CD4-positive, alpha-beta memory T cell (primary cell): Measurements from ENCODE around the gene C20orf96. TPM values are rescaled to one million over a fixed set of nuclear protein-coding genes. Genes with fewer than 3 reads are reported as not detected.
"Not testable (repeated sequence)": the region's sequence is repeated elsewhere in the genome, so short reads cannot be mapped to it uniquely, and the experiment has no call there.

ENCODE experiments used
- CTCF ChIA-PET: fragments of 350-600 bp; sonication (Branson Sonifier 250); formaldehyde crosslinking; loops from one replicate; lab custom pipeline; 2021; ENCODE audit warnings: inconsistent platforms; ENCODE audit not compliant: partially characterized antibody; lab: Charles Lee
- POLR2A ChIA-PET: fragments of 350-600 bp; sonication (Branson Sonifier 250); formaldehyde crosslinking; loops from one replicate; lab custom pipeline; 2021; ENCODE audit not compliant: partially characterized antibody; lab: Charles Lee
- DNase-seq, 5 donors: peaks; one replicate each; pipeline versions ENCODE4 v3.0.0 to v3.0.0-alpha.2; 2020 to 2022; ENCODE audit warnings: mixed read lengths in 1 of 5
- H3K27ac ChIP-seq: one replicate; pipeline ENCODE4 v1.7.0; 2013; ENCODE audit warnings: low read depth, low read length
- H3K27me3 ChIP-seq: 2 replicates; pipeline ENCODE4 v1.7.0; 2013; ENCODE audit warnings: mild to moderate bottlenecking, low read length, moderate library complexity; ENCODE audit not compliant: insufficient read depth
- H3K36me3 ChIP-seq: 2 replicates; pipeline ENCODE4 v1.7.0; 2013; ENCODE audit warnings: mild to moderate bottlenecking, low read length, moderate library complexity; ENCODE audit not compliant: insufficient read depth
- H3K4me1 ChIP-seq: 2 replicates; pipeline ENCODE4 v1.7.0; 2013; ENCODE audit warnings: mild to moderate bottlenecking, low read length, moderate library complexity; ENCODE audit not compliant: insufficient read depth
- H3K4me3 ChIP-seq, 2 donors: one replicate each; pipeline ENCODE4 v1.7.0; 2013; ENCODE audit warnings: low read length in 2 of 2, mild to moderate bottlenecking in 1 of 2
- H3K9me3 ChIP-seq, 2 donors: one replicate each; pipeline ENCODE4 v1.7.0; 2013; ENCODE audit warnings: low read length in 2 of 2, control low read depth in 1 of 2; ENCODE audit not compliant: control insufficient read depth in 1 of 2
- H3K27ac Mint-ChIP-seq, 7 donors: one replicate each; pipeline ENCODE4 v1.8.0; 2020 to 2021; ENCODE audit warnings: mixed read lengths in 7 of 7, mild to moderate bottlenecking in 6 of 7, inconsistent platforms in 3 of 7, moderate library complexity in 3 of 7
- H3K27me3 Mint-ChIP-seq, 2 donors: one replicate each; pipeline ENCODE4 v1.8.0; 2020 to 2021; ENCODE audit warnings: mixed read lengths in 2 of 2
- H3K36me3 Mint-ChIP-seq, 2 donors: one replicate each; pipeline ENCODE4 v1.8.0; 2020 to 2021; ENCODE audit warnings: mixed read lengths in 2 of 2, inconsistent platforms in 1 of 2, mild to moderate bottlenecking in 1 of 2
- H3K4me1 Mint-ChIP-seq, 4 donors: one replicate each; pipeline ENCODE4 v1.8.0; 2020 to 2021; ENCODE audit warnings: mixed read lengths in 4 of 4, mild to moderate bottlenecking in 1 of 4
- H3K4me3 Mint-ChIP-seq, 8 donors: one replicate each; pipeline ENCODE4 v1.8.0; 2020 to 2021; ENCODE audit warnings: mixed read lengths in 8 of 8, mild to moderate bottlenecking in 7 of 8, moderate library complexity in 6 of 8, inconsistent platforms in 3 of 8
- H3K9me3 Mint-ChIP-seq, 8 donors: one replicate each; pipeline ENCODE4 v1.8.0; 2020 to 2021; ENCODE audit warnings: mixed read lengths in 8 of 8, mild to moderate bottlenecking in 5 of 8, inconsistent platforms in 3 of 8, moderate library complexity in 1 of 8
- intact Hi-C: fragments of 100-400 bp; cut with micrococcal nuclease; formaldehyde crosslinking; loops from one replicate; pipeline ENCODE4 v1.15.1; 2023
- polyA plus RNA-seq, 2 donors: library from polyadenylated mRNA; unstranded; fragments of 300-500 nt; fragmentation: Illumina TruSeq; gene quantifications; one replicate each; pipeline ENCODE4 v1.2.3, GENCODE V29; 2021
- total RNA-seq, 2 experiments: library from RNA; stranded (reverse); gene quantifications; one replicate each; pipeline ENCODE4 v1.2.3, GENCODE V29; 2021

C20orf96 gene
- total and polyA plus RNA-seq, 4 experiments from 2014 or later = 0.25 to 2.5 (median 1.1) TPM

- H3K27ac ChIP-seq = no peak overlapping the region
- no peaks in the 10 kb centered on the region for H3K9me3 ChIP-seq
- no peak for DNase-seq
- peak overlapping the region in 1 of 7 donors; percentile 28 for H3K27ac Mint-ChIP-seq
- H3K4me1 Mint-ChIP-seq = peaks cover 0 to 14% (median 8%) of the 10 kb centered on the region in 4 donors
- H3K4me3 ChIP-seq = no peak overlapping the region
- POLR2A ChIA-PET = interaction anchor here (0.7 to 1.0 kb wide), 2 partner anchors 10 to 71 kb away, joined by 3 to 6 read pairs; no protein-coding TSS in a partner anchor
- H3K27me3 Mint-ChIP-seq = peaks cover 0 to 15% of the 10 kb centered on the region in 2 donors
- H3K27me3 ChIP-seq = no peaks in the 10 kb centered on the region
- H3K4me1 ChIP-seq = no peaks in the 10 kb centered on the region
- no peaks in the 10 kb centered on the region for H3K36me3 ChIP-seq
- H3K9me3 Mint-ChIP-seq = no peaks in the 10 kb centered on the region
- intact Hi-C loops = no loop called here
- H3K4me3 Mint-ChIP-seq = no peak overlapping the region
- H3K36me3 Mint-ChIP-seq = no peaks in the 10 kb centered on the region
- CTCF ChIA-PET = interaction anchor here (0.7 to 3.1 kb wide), 6 partner anchors 8 to 71 kb away, joined by 3 to 35 read pairs (median 3); no protein-coding TSS in a partner anchor
Observed at GRCh38 chr20:258963-259362, 31.6 kb downstream of the C20orf96 start.

GRCh38 chr20:258269-258858, 32.2 kb downstream of the C20orf96 start:
- DNase-seq = no peak
- no peak overlapping the region for H3K27ac ChIP-seq
- no peaks in the 10 kb centered on the region for H3K9me3 ChIP-seq
- CTCF ChIA-PET = interaction anchor here (0.7 to 3.1 kb wide), 6 partner anchors 8 to 72 kb away, joined by 3 to 35 read pairs (median 4); no protein-coding TSS in a partner anchor
- Mint-ChIP-seq H3K27me3 (peaks cover 0 to 15% of the 10 kb centered on the region in 2 donors), H3K4me1 (peaks cover 0 to 14% (median 8%) of the 10 kb centered on the region in 4 donors), H3K9me3 (no peaks in the 10 kb centered on the region), H3K27ac (no peak overlapping the region), H3K36me3 (no peaks in the 10 kb centered on the region), H3K4me3 (peak overlapping the region in 1 of 8 donors; percentile 21)
- intact Hi-C loops = no loop called here
- H3K36me3 ChIP-seq = no peaks in the 10 kb centered on the region
- no peaks in the 10 kb centered on the region for H3K4me1 ChIP-seq
- H3K4me3 ChIP-seq = no peak overlapping the region
- POLR2A ChIA-PET = interaction anchor here (0.9 to 1.0 kb wide), 2 partner anchors 8 to 72 kb away, joined by 3 read pairs; no protein-coding TSS in a partner anchor
- no peaks in the 10 kb centered on the region for H3K27me3 ChIP-seq

- no peak for DNase-seq
- H3K36me3 ChIP-seq = no peaks in the 10 kb centered on the region
- Mint-ChIP-seq H3K36me3 (no peaks in the 10 kb centered on the region), H3K27me3 (peaks cover 0 to 9% of the 10 kb centered on the region in 2 donors), H3K27ac (peak within 1 kb of the TSS in 1 of 7 donors; percentile 25), H3K9me3 (no peaks in the 10 kb centered on the region), H3K4me3 (peak within 1 kb of the TSS in 1 of 8 donors; percentile 21), H3K4me1 (peaks cover 0 to 14% (median 8%) of the 10 kb centered on the region in 4 donors)
- no peak within 1 kb of the TSS for H3K4me3 ChIP-seq
- ChIA-PET CTCF (interaction anchor here (2.7 to 3.1 kb wide), 2 partner anchors 10 to 73 kb away, joined by 26 to 35 read pairs; no protein-coding TSS in a partner anchor), POLR2A (interaction anchor here (0.9 kb wide), 1 partner anchor 9 kb away, joined by 3 read pairs; no protein-coding TSS in a partner anchor)
- H3K27me3 ChIP-seq = no peaks in the 10 kb centered on the region
- H3K27ac ChIP-seq = no peak within 1 kb of the TSS
- H3K4me1 ChIP-seq = no peaks in the 10 kb centered on the region
- intact Hi-C loops = no loop called here
- no peaks in the 10 kb centered on the region for H3K9me3 ChIP-seq
Observed at GRCh38 chr20:257419-257818, 33.1 kb downstream of the C20orf96 start, which contains the start of gene DEFB132. Gene DEFB132 (plus strand): TSS chr20:257724. CDS start chr20:257779, 55 bp downstream.

GRCh38 chr20:253447-253846, 37.1 kb downstream of the C20orf96 start:
- H3K27me3 Mint-ChIP-seq, H3K4me3 Mint-ChIP-seq, H3K4me1 ChIP-seq, H3K36me3 Mint-ChIP-seq, DNase-seq, H3K9me3 Mint-ChIP-seq, H3K9me3 ChIP-seq, H3K36me3 ChIP-seq, H3K27ac ChIP-seq, POLR2A ChIA-PET, H3K4me3 ChIP-seq, H3K27me3 ChIP-seq, intact Hi-C loops: not testable (repeated sequence)
- Mint-ChIP-seq H3K4me1 (peaks cover 6 to 14% (median 10%) of the 10 kb centered on the region in 4 donors), H3K27ac (peak overlapping the region in 1 of 7 donors; percentile 74)
- CTCF ChIA-PET = interaction anchor here (1.4 kb wide), 1 partner anchor 13 kb away, joined by 3 read pairs; no protein-coding TSS in a partner anchor

DNA sequence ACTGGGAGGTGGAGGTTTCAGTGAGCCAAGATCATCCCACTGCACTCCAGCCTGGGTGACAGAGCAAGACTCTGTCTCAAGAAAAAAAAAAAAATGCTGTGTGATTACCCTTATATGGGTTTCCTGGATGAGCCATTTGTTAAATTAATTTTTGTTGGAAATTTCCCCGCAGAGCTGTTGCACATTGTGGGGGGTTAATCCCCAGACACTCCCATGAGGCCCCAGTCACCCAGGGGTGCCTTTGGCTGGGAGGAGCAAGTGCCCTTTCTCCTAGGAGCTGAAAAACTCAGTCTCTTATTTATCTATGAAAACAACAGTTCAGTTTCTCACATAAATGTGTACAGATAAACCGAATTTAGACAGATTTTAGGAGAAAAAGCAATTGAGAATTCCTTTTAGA, 37.7 kb downstream of the C20orf96 start:
- Mint-ChIP-seq H3K4me3 (no peak overlapping the region), H3K36me3 (no peaks in the 10 kb centered on the region), H3K27me3 (no peaks in the 10 kb centered on the region), H3K9me3 (no peaks in the 10 kb centered on the region), H3K27ac (no peak overlapping the region), H3K4me1 (peaks cover 6 to 9% (median 8%) of the 10 kb centered on the region in 4 donors)
- Histone ChIP-seq H3K36me3 (no peaks in the 10 kb centered on the region), H3K9me3 (no peaks in the 10 kb centered on the region), H3K27me3 (no peaks in the 10 kb centered on the region), H3K27ac (no peak overlapping the region), H3K4me1 (no peaks in the 10 kb centered on the region), H3K4me3 (no peak overlapping the region)
- CTCF ChIA-PET = interaction anchor here (1.1 to 1.4 kb wide), 2 partner anchors 13 to 78 kb away, joined by 3 read pairs; no protein-coding TSS in a partner anchor
- intact Hi-C loops = no loop called here
- DNase-seq = no peak
- POLR2A ChIA-PET = no interaction called here

DNA sequence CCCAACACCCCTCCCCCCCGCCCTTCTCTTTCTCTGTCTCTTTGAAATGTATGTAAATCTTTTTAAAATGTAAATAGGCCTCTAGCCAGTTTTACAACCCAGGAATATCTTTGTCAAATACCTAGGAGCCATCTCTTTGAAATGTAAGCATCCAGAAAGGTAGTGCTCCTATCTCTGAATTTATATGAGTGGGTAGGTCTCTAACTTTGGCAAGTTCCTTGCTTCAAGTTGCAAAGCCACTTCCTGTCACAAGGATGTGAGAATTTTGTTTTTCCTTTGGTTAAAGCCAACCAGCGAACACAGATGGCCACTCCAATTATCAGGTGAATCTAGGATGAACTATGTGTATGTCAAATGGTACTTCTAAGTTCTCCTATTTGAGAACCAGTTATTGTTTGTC, 39.2 kb downstream of the C20orf96 start:
- POLR2A ChIA-PET = no interaction called here
- Mint-ChIP-seq H3K27me3 (no peaks in the 10 kb centered on the region), H3K36me3 (no peaks in the 10 kb centered on the region), H3K4me1 (peaks cover 6 to 9% (median 8%) of the 10 kb centered on the region in 4 donors), H3K27ac (peak overlapping the region in 1 of 7 donors; percentile 7), H3K4me3 (no peak overlapping the region), H3K9me3 (peaks cover 0 to 2% (median 0%) of the 10 kb centered on the region in 8 donors)
- Histone ChIP-seq H3K36me3 (no peaks in the 10 kb centered on the region), H3K9me3 (no peaks in the 10 kb centered on the region), H3K4me3 (no peak overlapping the region), H3K4me1 (no peaks in the 10 kb centered on the region), H3K27me3 (no peaks in the 10 kb centered on the region), H3K27ac (no peak overlapping the region)
- CTCF ChIA-PET = no interaction called here
- intact Hi-C loops = no loop called here
- no peak for DNase-seq

DNA sequence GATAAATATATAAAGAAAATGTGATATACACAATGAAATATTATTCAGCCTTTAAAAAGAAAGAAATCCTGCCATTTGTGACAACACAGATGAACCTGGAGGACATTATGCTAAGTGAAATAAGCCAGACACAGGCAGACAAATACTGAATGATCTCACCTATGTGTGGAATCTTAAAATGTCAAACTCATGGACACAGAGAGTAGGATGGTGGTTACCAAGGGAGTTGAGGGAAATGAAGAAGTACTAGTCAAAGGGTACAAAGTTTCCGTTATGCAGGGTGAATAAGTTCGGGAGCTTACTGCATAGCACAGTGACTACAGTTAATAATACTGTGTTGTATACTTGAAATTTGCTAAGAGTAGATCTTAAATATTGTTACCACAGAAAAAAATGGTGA, 47.6 kb downstream of the C20orf96 start:
- intact Hi-C loops = no loop called here
- Mint-ChIP-seq H3K27ac (no peak overlapping the region), H3K9me3 (peaks cover 0 to 2% (median 0%) of the 10 kb centered on the region in 8 donors), H3K36me3 (no peaks in the 10 kb centered on the region), H3K4me3 (no peak overlapping the region), H3K4me1 (peaks cover 4 to 12% (median 7%) of the 10 kb centered on the region in 4 donors), H3K27me3 (peaks cover 2 to 4% of the 10 kb centered on the region in 2 donors)
- H3K4me1 ChIP-seq = peaks cover 6% of the 10 kb centered on the region
- ChIA-PET CTCF (interaction anchor here (1.6 kb wide), 1 partner anchor 24 kb away, joined by 4 read pairs; no protein-coding TSS in a partner anchor), POLR2A (no interaction called here)
- H3K27ac ChIP-seq = no peak overlapping the region
- no peaks in the 10 kb centered on the region for H3K27me3 ChIP-seq
- no peak for DNase-seq
- no peaks in the 10 kb centered on the region for H3K9me3 ChIP-seq
- no peaks in the 10 kb centered on the region for H3K36me3 ChIP-seq
- H3K4me3 ChIP-seq = no peak overlapping the region
